GM21360 (cell line): ENCODE data around the gene SUPT16H.
"Not testable (repeated sequence)": the region's sequence is repeated elsewhere in the genome, so short reads cannot be mapped to it uniquely, and the experiment has no call there.

Experiments used
- ATAC-seq: cut with Tn5 transposase; IDR thresholded peaks from one replicate; pipeline ENCODE4 v1.9.1; 2021; ENCODE audit warnings: mild to moderate bottlenecking, moderate library complexity; ENCODE audit not compliant: unreplicated experiment

The SUPT16H gene

DNA sequence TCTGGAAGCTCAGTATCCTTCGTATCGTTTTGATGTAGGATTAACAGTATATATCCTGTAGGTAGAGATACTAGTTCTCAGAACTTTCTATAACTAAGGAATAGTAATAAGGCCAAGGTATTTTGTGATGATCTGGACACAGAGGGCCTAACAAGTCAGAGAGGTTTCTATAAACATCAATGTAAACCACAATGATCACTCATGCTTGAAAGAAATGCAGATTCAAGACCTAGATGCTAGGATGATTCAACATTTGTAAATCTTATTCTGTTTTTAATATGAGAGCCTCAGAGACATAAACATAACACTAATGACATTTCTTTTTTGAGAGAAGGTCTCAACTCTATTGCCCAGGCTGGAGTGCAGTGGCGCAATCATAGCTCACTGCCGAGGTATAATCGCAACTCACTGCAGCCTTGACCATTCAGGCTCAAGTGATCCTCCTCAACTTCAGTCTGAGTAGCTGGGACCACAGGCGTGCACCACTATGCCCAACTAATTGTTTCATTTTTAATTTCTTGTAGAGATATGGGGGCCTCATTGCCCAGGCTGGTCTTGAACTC lies 16.2 kb downstream of the SUPT16H start:
- ATAC-seq, result no peak

DNA sequence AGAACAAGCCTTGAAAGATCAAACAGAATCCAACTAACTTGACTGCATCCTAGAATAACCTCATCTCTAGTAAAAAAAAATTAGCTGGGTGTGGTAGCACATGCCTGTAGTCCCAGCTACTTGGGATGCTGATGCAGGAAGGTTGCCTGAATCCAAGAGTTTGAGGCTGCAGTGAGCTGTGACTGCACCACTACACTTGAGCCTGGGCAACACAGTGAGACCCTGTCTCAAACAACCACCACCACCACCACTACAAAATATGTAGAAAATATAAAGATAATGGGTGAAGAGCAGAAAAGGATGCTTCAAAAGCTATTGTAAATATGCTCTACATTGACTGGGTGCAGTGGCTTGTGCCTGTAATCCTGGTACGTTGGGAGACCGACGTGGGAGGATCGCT lies 27.3 kb downstream of the SUPT16H start:
- ATAC-seq, result no peak

DNA sequence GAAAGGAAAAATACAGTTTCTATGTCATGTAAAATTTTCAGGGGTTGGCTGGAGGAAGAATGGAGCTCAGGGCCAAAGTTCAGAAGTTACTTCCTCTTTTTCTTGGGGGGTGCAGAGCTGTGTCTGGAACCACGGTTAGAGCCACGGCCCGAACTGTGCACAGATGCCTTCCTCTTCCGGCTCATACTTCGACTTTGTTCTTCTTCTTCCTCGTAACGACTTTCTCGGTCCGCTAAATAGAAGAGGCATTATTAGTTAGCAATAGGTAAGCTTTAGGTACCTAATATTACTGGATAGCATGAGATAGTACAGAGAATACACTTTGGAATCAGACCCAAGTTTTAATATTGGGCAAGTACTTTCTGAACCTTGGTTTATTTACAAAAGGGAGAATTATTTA lies 31.2 kb downstream of the SUPT16H start:
- no peak for ATAC-seq

DNA sequence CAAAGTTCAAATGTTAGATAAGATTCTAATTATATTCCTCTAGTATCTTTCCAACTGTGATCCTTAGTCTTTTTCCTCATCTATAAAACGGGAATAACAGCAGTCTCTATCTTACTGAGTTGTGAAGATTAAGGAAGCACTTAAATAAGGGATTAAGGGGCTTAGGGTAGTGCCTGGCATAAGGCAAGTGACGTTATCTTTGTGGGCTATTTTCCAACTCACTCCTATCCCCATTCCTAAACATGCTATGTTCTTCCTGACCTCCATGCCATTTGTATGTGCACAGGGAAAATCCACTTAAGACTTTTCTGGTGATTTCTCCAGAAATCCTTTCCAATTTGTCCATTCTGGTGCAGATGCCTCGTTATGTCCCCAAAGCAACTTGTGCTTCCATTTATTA lies 33.3 kb downstream of the SUPT16H start:
- no peak for ATAC-seq

DNA sequence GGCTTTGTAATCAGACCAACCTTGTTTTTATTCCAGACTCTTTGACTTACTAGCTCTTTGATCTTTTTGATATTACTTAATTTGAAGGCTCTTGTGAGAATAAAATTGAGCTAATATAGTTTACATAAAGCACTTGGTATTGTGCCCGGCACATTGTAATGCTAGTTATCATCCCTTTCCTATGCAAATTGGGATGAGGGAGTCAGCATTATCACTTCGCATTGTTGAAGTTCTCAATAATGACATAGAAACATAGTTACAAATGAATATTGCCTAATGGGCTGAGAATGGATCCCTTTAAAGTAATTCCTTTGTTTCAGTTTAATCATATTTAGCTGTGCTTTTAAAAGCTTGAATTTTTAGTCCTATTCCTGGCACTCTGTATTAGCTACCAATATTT lies 36.6 kb downstream of the SUPT16H start:
- no peak for ATAC-seq

DNA sequence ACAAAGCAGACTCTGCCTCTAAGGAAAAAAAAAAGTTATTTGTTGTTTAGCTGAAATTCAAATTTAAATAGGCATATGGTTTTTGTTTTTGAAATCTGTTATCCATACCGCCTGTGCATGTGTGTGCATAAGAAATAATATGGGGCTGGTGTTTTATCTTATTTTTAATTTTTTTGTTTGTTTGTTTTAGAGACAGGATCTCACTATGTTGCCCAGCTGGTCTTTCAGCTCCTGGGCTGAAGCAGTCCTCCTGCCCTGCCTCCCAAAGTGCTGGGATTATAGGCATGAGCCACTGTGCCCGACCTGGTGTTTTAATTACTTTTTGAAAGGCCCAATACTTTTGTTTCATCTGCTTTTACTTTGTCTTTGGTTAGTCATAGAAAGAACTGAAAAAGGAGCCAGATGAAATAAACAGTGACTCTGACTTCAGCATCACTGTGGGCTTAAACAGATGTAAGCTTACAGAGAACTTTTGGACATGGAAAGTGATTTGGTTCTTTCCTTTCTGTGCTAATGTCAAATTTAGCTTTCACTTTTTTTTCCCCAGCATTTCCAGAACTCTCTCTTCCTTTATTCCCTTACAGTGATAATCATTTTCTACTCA lies 37.2 kb downstream of the SUPT16H start:
- ATAC-seq, result no peak

DNA sequence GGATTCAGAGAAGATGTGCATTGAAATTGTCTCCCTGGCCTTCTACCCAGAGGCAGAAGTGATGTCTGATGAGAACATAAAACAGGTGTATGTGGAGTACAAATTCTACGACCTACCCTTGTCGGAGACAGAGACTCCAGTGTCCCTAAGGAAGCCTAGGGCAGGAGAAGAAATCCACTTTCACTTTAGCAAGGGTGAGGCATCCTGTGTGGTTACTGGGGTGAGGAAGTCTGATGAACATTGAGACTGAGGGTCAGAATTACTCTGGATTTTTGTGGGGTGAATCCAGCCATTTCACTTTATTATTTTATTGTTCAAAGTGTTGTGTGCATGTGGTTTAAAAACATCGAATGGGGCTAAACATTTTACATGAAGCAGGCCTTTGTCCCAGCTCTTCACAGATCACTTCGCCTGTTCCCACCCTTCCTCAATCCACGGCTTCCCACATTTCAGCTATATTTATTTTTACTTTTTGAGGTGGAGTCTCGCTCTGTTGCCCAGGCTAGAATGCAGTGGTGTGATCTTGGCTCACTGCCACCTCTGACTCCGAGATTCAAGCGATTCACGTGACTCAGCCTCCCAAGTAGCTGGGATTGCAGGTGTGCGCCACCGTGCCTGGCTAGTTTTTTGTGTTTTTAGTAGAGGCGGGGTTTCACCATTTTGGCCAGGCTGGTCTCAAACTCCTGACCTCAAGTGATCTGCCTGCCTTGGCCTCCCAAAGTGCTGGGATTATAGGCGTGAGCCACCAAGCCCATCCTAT lies 40.6 kb downstream of the SUPT16H start:
- ATAC-seq, result no peak

DNA sequence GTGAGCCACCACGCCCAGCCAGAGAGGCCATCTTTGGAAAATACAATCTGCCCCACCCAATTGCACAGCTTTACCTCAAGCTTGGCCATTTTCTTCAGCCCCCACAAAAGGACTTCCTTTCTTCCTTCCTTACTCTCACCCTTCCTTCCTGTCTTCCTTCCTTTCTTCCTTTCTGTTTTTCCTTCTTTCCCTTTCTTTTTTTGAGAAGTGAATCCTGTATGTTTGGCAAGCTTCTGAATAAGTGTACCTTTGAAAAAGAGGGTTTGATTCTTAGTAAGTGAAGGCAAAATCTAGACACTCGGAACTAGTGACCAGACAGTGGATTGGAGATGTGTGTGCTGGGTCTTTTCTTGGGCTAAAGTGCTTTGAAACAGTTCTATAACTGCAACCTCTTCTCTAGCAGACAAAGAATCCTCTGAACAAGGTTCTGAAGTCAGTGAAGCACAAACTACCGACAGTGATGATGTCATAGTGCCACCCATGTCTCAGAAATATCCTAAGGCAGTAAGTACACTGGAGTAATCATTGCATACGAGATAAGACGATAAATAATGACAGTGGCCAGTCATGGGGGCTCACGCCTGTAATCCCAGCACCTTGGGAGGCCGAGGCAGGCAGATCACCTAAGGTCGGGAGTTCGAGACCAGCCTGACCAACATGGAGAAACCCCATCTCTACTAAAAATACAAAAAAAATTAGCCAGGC lies 49.5 kb downstream of the SUPT16H start:
- no peak for ATAC-seq

DNA sequence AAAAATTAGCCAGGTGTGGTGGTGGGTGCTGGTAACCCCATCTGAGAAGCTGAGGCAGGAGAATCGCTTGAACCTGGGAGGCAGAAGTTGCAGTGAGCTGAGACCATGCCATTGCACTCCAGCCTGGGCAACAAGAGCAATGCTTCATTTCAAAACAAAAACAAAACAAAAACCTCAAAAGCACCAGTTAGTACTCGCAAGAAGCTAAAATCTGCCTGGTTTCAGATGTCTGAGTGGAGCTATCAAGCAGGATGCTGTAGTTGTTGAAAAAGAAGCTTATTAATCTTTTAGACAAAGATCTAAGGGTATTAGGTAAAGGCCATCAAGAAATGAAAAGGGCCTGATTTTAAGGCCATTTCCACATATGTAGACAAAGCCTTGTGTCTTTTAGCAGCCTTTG lies 50.9 kb downstream of the SUPT16H start:
- no peak for ATAC-seq

DNA sequence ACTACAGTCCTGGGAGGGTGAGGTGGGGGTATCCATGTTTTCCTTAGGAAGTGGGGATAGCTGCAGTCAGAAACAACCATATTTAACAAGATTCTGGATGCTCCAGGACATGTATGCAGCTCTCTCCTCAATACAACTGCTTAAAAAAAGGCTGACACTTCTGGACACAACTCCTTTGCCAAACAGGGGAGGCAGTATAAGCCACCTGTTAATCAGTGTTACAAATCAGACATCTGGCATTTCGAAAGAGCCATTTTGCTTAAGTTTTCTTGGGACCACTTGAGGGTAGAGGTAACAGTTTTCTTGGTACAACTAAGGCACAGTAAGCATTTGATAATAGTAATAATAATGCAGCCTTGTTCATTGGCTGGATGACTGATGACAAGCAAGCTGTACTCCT lies 56.8 kb downstream of the SUPT16H start:
- ATAC-seq, result no peak

DNA sequence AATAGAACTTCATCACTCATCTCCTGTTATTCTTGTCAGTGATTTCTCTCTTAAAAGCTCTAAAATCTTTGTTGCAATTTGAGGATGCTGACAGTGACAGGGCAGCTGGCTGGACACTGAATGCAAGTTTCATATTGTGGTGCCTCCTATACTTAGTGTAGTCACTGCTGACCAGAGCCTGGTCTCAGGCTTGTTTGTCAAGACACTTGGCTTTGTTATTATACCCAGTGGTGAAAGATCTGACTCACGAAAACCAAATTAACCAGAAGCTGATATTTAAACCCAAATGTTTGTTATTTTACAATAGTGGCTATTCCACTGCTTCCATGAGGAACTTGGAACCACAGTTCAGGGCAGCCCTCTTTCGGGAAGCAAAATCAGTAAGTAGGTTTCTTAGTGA lies 61.1 kb downstream of the SUPT16H start:
- no peak for ATAC-seq

DNA sequence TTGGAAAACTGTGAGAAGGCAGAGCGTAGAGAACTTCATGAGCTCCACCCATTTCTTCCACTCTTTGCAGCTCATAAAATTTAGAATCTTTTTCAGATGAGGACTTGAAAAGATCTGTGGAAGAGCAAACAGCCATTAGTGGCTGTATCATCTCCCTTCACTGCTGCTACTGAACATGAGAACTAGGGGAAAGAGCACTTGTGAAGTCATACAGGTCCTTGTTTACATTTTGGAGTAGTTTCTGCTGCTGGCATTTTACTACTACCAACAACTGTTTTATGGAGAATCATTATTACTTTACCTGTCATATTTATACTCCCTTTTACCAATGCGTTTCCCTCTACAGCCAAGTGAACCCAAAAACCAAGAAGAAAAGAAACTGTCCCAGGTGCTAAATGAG lies 62.9 kb downstream of the SUPT16H start:
- no peak for ATAC-seq

DNA sequence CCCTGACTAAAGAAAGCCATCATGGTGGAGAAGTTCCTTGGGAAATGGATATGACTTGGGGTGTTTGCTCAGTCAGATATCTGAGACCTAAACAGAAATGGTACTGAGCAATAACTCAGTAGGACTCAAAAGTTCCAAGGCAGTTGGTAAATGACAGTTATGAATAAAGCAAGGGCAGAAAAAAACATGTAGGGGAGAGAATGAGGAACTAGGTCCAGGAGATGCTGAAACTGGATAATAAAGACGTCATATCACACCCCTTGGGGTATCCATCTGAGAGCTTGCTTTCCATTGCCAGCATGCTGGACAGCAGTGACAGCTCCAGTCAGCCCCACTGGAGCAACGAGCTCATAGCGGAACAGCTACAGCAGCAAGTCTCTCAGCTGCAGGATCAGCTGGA lies 66.4 kb downstream of the SUPT16H start:
- ATAC-seq, result no peak

DNA sequence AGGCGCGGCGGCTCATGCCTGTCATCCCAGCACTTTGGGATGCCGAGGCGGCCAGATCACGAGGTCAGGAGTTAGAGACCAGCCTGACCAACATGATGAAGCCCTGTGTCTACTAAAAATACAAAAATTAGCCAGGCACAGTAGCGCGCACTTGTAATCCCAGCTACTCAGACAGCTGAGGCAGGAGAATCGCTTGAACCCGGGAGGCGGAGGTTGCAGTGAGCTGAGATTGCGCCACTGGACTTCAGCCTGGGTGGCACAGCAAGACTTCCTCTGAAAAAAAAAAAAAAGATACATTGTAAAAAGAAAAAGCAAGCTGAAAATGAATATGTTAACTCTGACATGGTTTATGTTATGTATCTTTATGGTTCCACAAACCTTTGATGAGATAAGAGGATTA lies 70.3 kb downstream of the SUPT16H start:
- no peak for ATAC-seq

DNA sequence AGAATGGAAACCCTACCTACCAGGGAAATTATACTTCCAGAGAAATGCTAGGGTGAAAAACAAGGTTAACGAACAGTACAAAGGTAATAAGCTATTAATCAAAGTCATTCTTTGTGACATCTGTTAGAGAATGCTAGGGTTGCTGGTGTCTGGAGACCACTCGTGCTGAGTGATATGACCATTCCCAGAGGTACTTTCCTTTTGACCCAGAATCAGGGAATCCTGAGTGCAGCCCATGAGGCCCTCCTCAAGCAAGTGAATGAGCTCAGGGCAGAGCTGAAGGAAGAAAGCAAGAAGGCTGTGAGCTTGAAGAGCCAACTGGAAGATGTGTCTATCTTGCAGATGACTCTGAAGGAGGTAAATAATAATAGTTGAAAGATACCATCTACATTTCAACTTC lies 72.2 kb downstream of the SUPT16H start:
- no peak for ATAC-seq

DNA sequence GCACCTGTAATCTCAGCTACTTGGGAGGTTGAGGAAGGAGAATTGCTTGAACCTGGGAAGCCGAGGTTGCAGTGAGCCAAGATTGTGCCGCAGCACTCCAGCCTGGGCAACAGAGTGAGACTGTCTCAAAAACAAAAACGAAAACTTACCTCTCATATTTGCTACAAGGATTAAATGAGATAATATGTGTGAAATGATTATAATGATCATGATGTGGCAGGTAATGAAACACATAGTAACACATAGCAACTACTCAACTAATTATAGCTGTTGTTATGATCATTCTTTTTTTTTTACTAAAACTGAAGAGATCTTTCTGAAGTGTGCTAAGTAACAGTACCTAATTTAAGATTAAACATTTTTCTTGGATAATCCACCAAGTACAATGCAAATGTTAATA lies 73.9 kb downstream of the SUPT16H start:
- ATAC-seq, result no peak

DNA sequence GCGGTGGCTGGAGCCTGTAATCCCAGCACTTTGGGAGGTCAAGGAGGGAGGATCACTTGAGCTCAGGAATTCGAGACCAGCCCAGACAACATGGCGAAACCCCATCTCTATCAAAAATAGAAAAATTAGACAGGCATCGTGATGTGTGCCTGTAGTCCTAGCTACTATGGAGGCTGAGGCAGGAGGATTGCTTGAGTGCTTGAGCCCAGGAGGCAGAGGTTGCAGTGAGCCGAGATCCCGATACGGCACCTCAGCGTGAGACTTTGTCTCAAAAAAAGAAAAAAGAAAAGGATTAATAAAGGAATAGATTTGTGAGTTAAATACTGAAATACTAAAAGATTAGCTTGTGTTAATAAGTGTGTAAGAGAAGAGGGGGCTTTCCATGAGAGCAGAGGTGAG lies 74.6 kb downstream of the SUPT16H start:
- no peak for ATAC-seq

DNA sequence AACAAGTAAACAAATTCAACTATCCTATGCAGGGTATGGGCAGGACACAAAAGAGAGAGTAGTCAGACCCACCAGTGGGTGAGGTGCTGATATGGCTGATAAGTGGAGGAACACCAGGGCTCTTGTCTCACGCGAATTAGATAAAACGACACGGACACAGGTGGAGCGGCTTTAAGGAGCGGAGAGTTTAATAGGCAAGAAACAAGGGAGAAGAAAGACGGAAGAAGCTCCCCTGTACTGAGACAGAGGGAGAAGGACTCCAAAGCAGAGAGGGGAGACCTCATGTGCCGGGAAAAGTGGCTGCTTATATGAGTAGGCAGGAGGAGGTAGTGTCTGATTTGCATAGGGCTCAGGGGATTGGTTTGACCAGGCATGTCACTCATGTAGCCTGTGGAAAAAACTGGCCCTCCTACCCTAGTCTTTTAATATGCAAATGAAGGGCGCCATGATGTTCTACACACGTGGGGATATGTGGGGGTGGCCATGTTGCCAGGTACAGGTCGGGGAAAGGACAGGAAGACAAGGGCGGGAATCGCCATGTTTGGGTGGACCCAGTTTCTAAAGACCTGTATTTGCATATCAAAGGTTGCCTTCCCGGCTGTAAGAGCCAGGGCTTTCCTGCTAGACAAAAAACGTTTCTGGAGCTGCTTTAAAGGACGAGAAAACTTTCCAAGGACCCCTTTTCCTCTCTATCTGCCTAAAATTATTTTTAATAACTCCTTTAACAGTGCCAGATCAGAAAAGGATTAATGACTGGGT lies 75.2 kb downstream of the SUPT16H start:
- peak; percentile 57 for ATAC-seq

DNA sequence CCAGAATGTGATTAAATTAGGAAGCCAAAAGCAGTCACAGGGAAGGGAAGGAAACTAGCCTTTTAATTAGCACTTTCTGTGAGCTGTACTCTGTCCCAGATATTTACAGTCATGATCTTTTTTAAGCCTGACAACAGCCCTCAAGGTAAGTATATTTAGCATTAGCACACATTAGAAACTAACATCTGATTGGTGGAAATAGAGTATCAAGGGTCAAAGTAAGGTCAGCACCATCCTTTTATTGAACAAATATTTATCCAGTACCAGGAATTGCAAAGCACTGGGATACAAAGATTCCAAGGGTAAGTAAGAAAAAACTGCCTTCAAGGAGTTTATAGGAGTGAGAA lies 75.7 kb downstream of the SUPT16H start:
- peak; percentile 23 for ATAC-seq

DNA sequence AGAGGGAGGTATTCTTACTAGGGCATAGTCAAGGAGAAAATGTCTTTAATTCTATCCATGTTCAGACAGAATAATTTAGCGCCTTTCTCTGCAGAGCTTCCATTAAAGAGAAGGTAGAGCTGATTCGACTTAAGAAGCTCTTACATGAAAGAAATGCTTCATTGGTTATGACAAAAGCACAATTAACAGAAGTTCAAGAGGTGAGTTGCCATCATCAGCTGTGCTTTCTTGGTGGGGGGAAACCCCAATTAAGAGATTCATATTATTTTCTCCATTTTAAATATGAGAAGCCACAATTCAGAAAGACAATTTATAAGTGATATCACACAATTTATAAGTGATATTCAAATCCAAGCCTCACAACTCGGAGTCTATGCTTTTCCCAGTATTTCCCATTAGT lies 76.2 kb downstream of the SUPT16H start:
- no peak for ATAC-seq

DNA sequence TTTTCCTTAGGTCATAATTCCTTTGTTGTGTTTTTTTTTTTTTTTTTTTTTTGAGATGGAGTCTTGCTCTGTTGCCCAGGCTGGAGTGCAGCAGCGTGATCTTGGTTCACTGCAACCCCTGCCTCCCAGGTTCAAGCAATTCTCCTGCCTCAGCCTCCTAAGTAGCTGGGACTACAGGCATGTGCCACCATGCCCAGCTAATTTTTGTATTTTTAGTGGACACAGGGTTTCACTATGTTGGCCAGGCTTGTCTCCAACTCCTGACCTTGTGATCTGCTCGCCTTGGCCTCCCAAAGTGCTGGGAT lies 81.0 kb downstream of the SUPT16H start:
- ATAC-seq, result not testable (repeated sequence)
